PFSK-1 (cell line): ENCODE measurements around the gene RTN1.

Experiments used
- POLR2AphosphoS5 ChIP-seq: IDR thresholded peaks from 2 replicates; pipeline ENCODE4 v1.6.1; 2012; ENCODE audit warnings: low read depth, mild to moderate bottlenecking, control low read depth, low read length, moderate library complexity
- REST ChIP-seq, 2 experiments: IDR thresholded peaks; 2 replicates each; pipeline versions ENCODE4 v1.6.1 to v1.8.0; 2011 to 2012; ENCODE audit warnings: low read depth in 2 of 2, low read length in 2 of 2, control low read depth in 1 of 2, inconsistent platforms in 1 of 2, mild to moderate bottlenecking in 1 of 2, moderate library complexity in 1 of 2; ENCODE audit not compliant: insufficient read depth in 1 of 2

GRCh38 chr14:59900556-59900955, 30.0 kb upstream of the RTN1 start:
- no peak for TF ChIP-seq POLR2AphosphoS5
- TF ChIP-seq REST (IDR thresholded peaks at IDR 0.05; ENCODE audit: insufficient read depth in 1 of 2, low read depth in 2 of 2, low read length in 2 of 2): no peak
